ENCODE results near the gene TNFRSF8.

The TNFRSF8 gene

GRCh38 chr1:12148958-12149790 lies 86.1 kb downstream of the TNFRSF8 start:
- Histone ChIP-seq H4K20me1 (ENCODE audit: insufficient read depth, low read length) (no peaks in the 10 kb centered on the region), H2AFZ (ENCODE audit: low read length) (no peak overlapping the region), H3K9me3 (ENCODE audit: low read length) (no peaks in the 10 kb centered on the region), H3K9ac (ENCODE audit: low read length) (no peak overlapping the region), H3K4me1 (ENCODE audit: insufficient read depth, low read length, severe bottlenecking) (peaks cover 7% of the 10 kb centered on the region), H3K27ac (ENCODE audit: low read depth, low read length, poor library complexity, severe bottlenecking) (no peak overlapping the region), H3K36me3 (ENCODE audit: insufficient read depth, low read length) (no peaks in the 10 kb centered on the region), H3K27me3 (ENCODE audit: insufficient read depth, low read length) (peaks cover 7% of the 10 kb centered on the region; the same call in 1 of the 2 replicates), H3K4me3 (ENCODE audit: low read depth, low read length, poor library complexity, severe bottlenecking) (no peak overlapping the region), H3K79me2 (ENCODE audit: insufficient read depth, low read length) (no peaks in the 10 kb centered on the region), H3K9me2 (ENCODE audit: low read depth, low read length) (no peaks in the 10 kb centered on the region), H3F3A (ENCODE audit: insufficient read depth, low read length) (no peaks in the 10 kb centered on the region), H3K4me2 (ENCODE audit: low read length) (no peak overlapping the region)
- TF ChIP-seq EZH2 (IDR thresholded peaks at IDR 0.05; ENCODE audit: borderline replicate concordance, low read length) (no peak), CTCF (IDR thresholded peaks at IDR 0.05; ENCODE audit: low read length) (no peak)

GRCh38 chr1:12149791-12150175 lies 86.7 kb downstream of the TNFRSF8 start:
- no peaks in the 10 kb centered on the region for H3K9me2 ChIP-seq (ENCODE audit: low read depth, low read length)
- peaks cover 7% of the 10 kb centered on the region; the same call in 1 of the 2 replicates for H3K27me3 ChIP-seq (ENCODE audit: insufficient read depth, low read length)
- H3K9ac ChIP-seq (ENCODE audit: low read length) = no peak overlapping the region
- H3K4me1 ChIP-seq (ENCODE audit: insufficient read depth, low read length, severe bottlenecking) = peaks cover 7% of the 10 kb centered on the region
- TF ChIP-seq EZH2 (IDR thresholded peaks at IDR 0.05; ENCODE audit: borderline replicate concordance, low read length) = no peak
- TF ChIP-seq CTCF (IDR thresholded peaks at IDR 0.05; ENCODE audit: low read length) = no peak
- H3K36me3 ChIP-seq (ENCODE audit: insufficient read depth, low read length) = no peaks in the 10 kb centered on the region
- no peak overlapping the region for H2AFZ ChIP-seq (ENCODE audit: low read length)
- no peaks in the 10 kb centered on the region for H3F3A ChIP-seq (ENCODE audit: insufficient read depth, low read length)
- no peaks in the 10 kb centered on the region for H3K79me2 ChIP-seq (ENCODE audit: insufficient read depth, low read length)
- no peak overlapping the region for H3K4me2 ChIP-seq (ENCODE audit: low read length)
- no peak overlapping the region for H3K27ac ChIP-seq (ENCODE audit: low read depth, low read length, poor library complexity, severe bottlenecking)
- H3K4me3 ChIP-seq (ENCODE audit: low read depth, low read length, poor library complexity, severe bottlenecking) = no peak overlapping the region
- no peaks in the 10 kb centered on the region for H3K9me3 ChIP-seq (ENCODE audit: low read length)
- no peaks in the 10 kb centered on the region for H4K20me1 ChIP-seq (ENCODE audit: insufficient read depth, low read length)

GRCh38 chr1:12150456-12151200 lies 87.5 kb downstream of the TNFRSF8 start:
- H3K4me1 ChIP-seq (ENCODE audit: insufficient read depth, low read length, severe bottlenecking) = peaks cover 7% of the 10 kb centered on the region
- no peaks in the 10 kb centered on the region for H3K9me3 ChIP-seq (ENCODE audit: low read length)
- TF ChIP-seq EZH2 (IDR thresholded peaks at IDR 0.05; ENCODE audit: borderline replicate concordance, low read length) (no peak), CTCF (IDR thresholded peaks at IDR 0.05; ENCODE audit: low read length) (no peak)
- H3K9ac ChIP-seq (ENCODE audit: low read length) = no peak overlapping the region
- H3K9me2 ChIP-seq (ENCODE audit: low read depth, low read length) = no peaks in the 10 kb centered on the region
- H3K79me2 ChIP-seq (ENCODE audit: insufficient read depth, low read length) = no peaks in the 10 kb centered on the region
- H3K36me3 ChIP-seq (ENCODE audit: insufficient read depth, low read length) = no peaks in the 10 kb centered on the region
- no peaks in the 10 kb centered on the region for H4K20me1 ChIP-seq (ENCODE audit: insufficient read depth, low read length)
- peaks cover 7% of the 10 kb centered on the region; the same call in 1 of the 2 replicates for H3K27me3 ChIP-seq (ENCODE audit: insufficient read depth, low read length)
- no peaks in the 10 kb centered on the region for H3F3A ChIP-seq (ENCODE audit: insufficient read depth, low read length)
- H2AFZ ChIP-seq (ENCODE audit: low read length) = no peak overlapping the region
- H3K27ac ChIP-seq (ENCODE audit: low read depth, low read length, poor library complexity, severe bottlenecking) = no peak overlapping the region
- H3K4me2 ChIP-seq (ENCODE audit: low read length) = no peak overlapping the region
- H3K4me3 ChIP-seq (ENCODE audit: low read depth, low read length, poor library complexity, severe bottlenecking) = no peak overlapping the region
